HEK293T (cell line): ENCODE results near the gene THG1L.
A peak's percentile ranks its signal among the peaks of the same experiment; 100 is the strongest.

Experiments used
- CTCF ChIA-PET: fragments of 350-600 bp; formaldehyde crosslinking; extraction: SDS; loops from one replicate; lab custom pipeline; 2021; ENCODE audit warnings: antibody characterized with exemption, inconsistent platforms; lab: Yijun Ruan, JAX
- POLR2A ChIA-PET: fragments of 350-600 bp; formaldehyde crosslinking; extraction: SDS; loops from one replicate; lab custom pipeline; 2020; ENCODE audit warnings: antibody characterized with exemption, inconsistent platforms; lab: Yijun Ruan, JAX
- DNase-seq: peaks from one replicate; pipeline ENCODE4 v3.0.0; 2012; ENCODE audit warnings: mixed read lengths; ENCODE audit errors: extremely low spot score
- ARNT ChIP-seq: fragments of 450-650 bp; IDR thresholded peaks from 2 replicates; pipeline ENCODE4 v1.6.1; 2017; ENCODE audit warnings: mild to moderate bottlenecking
- BHLHE40 ChIP-seq: fragments of 450-650 bp; IDR thresholded peaks from 2 replicates; pipeline ENCODE4 v1.6.1; 2016; ENCODE audit warnings: mild to moderate bottlenecking, moderate library complexity, borderline replicate concordance
- CTBP1 ChIP-seq: fragments of 450-650 bp; IDR thresholded peaks from 2 replicates; pipeline ENCODE4 v1.6.1; 2016; ENCODE audit warnings: borderline replicate concordance
- ELF4 ChIP-seq: fragments of 450-650 bp; IDR thresholded peaks from 2 replicates; pipeline ENCODE4 v1.6.1; 2017; ENCODE audit warnings: antibody characterized with exemption
- FOXA1 ChIP-seq: fragments of 450-650 bp; IDR thresholded peaks from 2 replicates; pipeline ENCODE4 v1.6.1; 2016; ENCODE audit warnings: mild to moderate bottlenecking
- FOXK2 ChIP-seq: fragments of 450-650 bp; IDR thresholded peaks from 2 replicates; pipeline ENCODE4 v1.6.1; 2016; ENCODE audit warnings: mild to moderate bottlenecking
- FOXM1 ChIP-seq: fragments of 450-650 bp; IDR thresholded peaks from 2 replicates; pipeline ENCODE4 v1.6.1; 2017; ENCODE audit warnings: mild to moderate bottlenecking, borderline replicate concordance
- HDGF ChIP-seq: fragments of 450-650 bp; IDR thresholded peaks from 2 replicates; pipeline ENCODE4 v1.6.1; 2017; ENCODE audit warnings: antibody characterized with exemption, borderline replicate concordance
- L3MBTL2 ChIP-seq: fragments of 450-650 bp; conservative IDR thresholded peaks from 2 replicates; pipeline ENCODE4 v1.6.1; 2016; ENCODE audit warnings: mild to moderate bottlenecking
- LEF1 ChIP-seq: fragments of 450-650 bp; IDR thresholded peaks from 2 replicates; pipeline ENCODE4 v1.6.1; 2017; ENCODE audit warnings: mild to moderate bottlenecking, borderline replicate concordance
- NFRKB ChIP-seq: fragments of 450-650 bp; IDR thresholded peaks from 2 replicates; pipeline ENCODE4 v1.6.1; 2016; ENCODE audit warnings: mild to moderate bottlenecking, moderate library complexity
- SP1 ChIP-seq: fragments of 450-650 bp; IDR thresholded peaks from 2 replicates; pipeline ENCODE4 v1.6.1; 2017
- SUZ12 ChIP-seq: fragments of 450-650 bp; IDR thresholded peaks from 2 replicates; pipeline ENCODE4 v1.6.1; 2016; ENCODE audit warnings: mild to moderate bottlenecking
- TARDBP ChIP-seq: fragments of 450-650 bp; IDR thresholded peaks from 2 replicates; pipeline ENCODE4 v1.6.1; 2016
- ZNF384 ChIP-seq: fragments of 450-650 bp; IDR thresholded peaks from 2 replicates; pipeline ENCODE4 v1.6.1; 2016
- TF ChIP-seq, protein P1 (sequence below): fragments of 450-650 bp; IDR thresholded peaks from 2 replicates; pipeline ENCODE4 v1.6.1; 2016

The THG1L gene

DNA sequence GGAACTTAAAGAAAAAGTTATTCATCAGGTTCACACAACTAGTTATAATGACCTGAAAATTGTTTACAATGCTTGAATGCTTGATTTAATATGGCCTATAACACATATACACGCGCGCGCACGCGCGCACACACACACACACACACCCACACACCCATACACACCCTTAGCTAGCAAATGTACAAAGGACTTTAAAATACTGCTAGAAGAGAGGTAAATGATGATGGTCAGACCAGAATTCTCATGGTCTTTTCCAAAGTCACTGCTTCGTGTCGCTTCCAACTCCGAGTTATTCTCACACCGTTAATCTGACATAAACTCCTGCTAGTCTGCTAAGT, 18.2 kb downstream of the THG1L start:
- POLR2A ChIA-PET = no interaction called here
- CTCF ChIA-PET = no interaction called here
- TF ChIP-seq ARNT (no peak), FOXA1 (no peak), FOXM1 (no peak), ELF4 (no peak), ZNF384 (no peak), SP1 (no peak), NFRKB (no peak), BHLHE40 (no peak), SUZ12 (no peak), TARDBP (no peak), LEF1 (no peak), L3MBTL2 (no peak), FOXK2 (no peak), HDGF (no peak), CTBP1 (no peak)
- TF ChIP-seq, protein P1, sequence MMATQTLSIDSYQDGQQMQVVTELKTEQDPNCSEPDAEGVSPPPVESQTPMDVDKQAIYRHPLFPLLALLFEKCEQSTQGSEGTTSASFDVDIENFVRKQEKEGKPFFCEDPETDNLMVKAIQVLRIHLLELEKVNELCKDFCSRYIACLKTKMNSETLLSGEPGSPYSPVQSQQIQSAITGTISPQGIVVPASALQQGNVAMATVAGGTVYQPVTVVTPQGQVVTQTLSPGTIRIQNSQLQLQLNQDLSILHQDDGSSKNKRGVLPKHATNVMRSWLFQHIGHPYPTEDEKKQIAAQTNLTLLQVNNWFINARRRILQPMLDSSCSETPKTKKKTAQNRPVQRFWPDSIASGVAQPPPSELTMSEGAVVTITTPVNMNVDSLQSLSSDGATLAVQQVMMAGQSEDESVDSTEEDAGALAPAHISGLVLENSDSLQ = no peak
- DNase-seq = no peak

DNA sequence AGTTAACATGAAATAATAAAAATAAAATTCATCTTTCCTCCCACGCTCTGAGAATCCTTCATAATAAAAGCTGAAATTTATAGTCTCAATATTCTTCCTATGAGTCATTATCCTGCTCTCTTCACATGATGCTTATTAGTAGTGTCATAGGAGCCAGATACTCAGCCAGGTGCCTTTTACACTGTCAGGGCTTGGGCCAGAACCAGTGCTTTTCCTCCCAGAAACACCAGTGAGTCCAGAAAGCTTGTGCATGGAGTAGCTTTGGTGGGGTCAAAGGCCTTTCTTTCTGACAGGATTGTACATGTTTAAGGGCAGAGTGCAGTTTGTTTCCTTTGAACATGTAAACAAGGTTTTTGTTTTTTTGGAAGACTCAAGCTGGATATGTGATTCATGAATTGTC, 19.1 kb downstream of the THG1L start:
- DNase-seq = no peak
- TF ChIP-seq L3MBTL2 (no peak), FOXM1 (no peak), TARDBP (no peak), SUZ12 (no peak), NFRKB (no peak), ARNT (no peak), FOXK2 (no peak), ZNF384 (no peak), CTBP1 (no peak), LEF1 (no peak), FOXA1 (no peak), ELF4 (no peak), SP1 (no peak), HDGF (no peak)
- TF ChIP-seq, protein P1 = no peak
- ChIA-PET POLR2A (no interaction called here), CTCF (interaction anchor here (0.7 kb wide), 1 partner anchor 484 kb away, joined by 3 read pairs; no protein-coding TSS in a partner anchor)

DNA sequence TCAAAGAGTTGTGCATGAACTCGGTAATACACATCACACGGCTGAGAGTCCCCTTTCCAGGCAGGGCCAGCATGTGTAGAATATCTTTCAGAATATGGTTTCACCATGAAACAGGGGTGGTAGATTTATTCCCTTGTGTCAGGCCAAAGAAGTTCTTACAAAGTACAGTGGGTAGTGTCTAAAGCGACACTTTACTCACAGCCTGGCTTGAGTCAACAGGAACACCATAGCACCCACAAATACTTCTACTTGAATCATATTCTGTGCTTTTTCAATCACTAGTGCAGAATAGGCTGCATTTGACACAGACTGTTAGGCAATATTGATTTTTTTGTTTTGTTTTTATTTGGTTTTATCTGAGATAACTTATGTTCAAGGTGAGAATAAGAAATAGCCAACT, 24.9 kb downstream of the THG1L start:
- no peak for TF ChIP-seq ELF4
- TF ChIP-seq ARNT = no peak
- TF ChIP-seq FOXK2 = no peak
- TF ChIP-seq TARDBP = no peak
- TF ChIP-seq ZNF384 = no peak
- no peak for TF ChIP-seq L3MBTL2
- POLR2A ChIA-PET = no interaction called here
- no peak for DNase-seq
- CTCF ChIA-PET = no interaction called here

DNA sequence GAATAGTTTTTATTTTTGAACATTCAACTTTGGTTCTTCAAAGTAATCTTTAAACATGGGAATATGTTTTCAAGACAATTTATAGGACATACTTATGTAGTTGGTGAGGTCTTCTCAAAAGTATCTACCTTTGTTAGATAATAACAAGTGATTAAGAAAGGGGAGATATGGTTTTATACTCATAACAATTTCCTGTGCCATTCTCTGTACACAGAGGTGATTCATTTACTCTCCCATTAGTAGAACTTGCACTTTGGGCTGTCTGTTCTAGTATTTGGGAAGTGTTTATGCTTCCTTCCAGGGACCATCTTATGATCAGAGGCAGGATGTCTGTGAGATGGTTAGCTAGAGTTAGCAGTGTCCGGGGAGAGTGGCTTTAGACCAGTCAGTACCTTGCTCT, 27.5 kb downstream of the THG1L start:
- TF ChIP-seq FOXM1 (no peak), ZNF384 (no peak), FOXA1 (no peak), LEF1 (no peak), ELF4 (no peak), TARDBP (no peak)
- ChIA-PET CTCF (interaction anchor here (0.7 kb wide), 1 partner anchor 1374 kb away, joined by 4 read pairs; no protein-coding TSS in a partner anchor), POLR2A (no interaction called here)
- no peak for DNase-seq

DNA sequence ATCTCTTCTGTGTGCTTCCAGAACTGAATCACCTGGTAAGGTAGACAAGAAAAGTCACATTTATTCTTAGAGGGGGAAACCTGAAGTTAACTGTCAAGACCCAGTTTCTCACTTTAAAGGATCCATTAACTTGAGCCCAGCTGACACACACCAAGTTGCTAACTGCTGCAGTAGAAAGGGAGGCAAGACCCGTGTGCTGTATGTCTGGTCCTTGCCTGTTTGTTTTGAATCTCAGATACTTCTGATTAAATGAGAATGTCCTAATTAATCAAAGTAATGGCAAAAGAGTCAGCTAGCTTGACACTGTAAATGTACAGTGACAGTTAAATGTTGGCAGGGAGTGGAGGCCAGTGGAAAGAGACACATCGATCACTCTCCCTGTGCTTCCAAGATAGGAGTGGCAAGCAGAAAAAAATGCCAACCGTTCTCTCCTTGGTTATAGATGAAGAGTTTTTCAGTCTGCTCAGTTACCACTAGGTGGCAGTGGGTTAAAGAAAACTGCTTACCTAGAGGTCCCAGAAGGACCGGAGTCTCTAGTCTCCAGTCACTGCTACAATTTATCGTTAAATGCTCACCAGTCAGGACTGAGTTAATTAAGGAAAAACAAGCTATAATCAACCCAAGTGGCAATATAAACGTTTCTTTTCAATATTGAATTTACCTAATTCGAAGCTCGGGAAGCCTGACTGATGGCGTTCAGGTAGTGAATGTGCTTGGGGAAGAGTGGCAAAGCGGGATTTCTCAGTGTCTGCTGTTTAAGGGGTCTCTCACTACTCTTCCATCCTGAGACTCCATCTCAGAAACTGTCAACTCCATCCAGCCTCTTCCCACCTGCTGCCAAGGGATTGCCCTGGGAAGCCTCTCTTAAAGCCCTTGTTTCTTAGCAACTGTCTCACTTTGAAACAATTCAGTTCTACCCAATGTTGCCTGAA, 30.7 kb downstream of the THG1L start:
- peak; percentile 66 for DNase-seq
- TF ChIP-seq FOXM1 (no peak), ZNF384 (0 out of 2 replicates have a peak, but pooled peaks have one; percentile 11), BHLHE40 (no peak), ELF4 (no peak), LEF1 (no peak)
- POLR2A ChIA-PET = no interaction called here
- CTCF ChIA-PET = interaction anchor here (0.5 to 1.4 kb wide), 10 partner anchors 8 to 1158 kb away, joined by 3 to 7 read pairs (median 3); partner anchors contain the start of gene LSM11

DNA sequence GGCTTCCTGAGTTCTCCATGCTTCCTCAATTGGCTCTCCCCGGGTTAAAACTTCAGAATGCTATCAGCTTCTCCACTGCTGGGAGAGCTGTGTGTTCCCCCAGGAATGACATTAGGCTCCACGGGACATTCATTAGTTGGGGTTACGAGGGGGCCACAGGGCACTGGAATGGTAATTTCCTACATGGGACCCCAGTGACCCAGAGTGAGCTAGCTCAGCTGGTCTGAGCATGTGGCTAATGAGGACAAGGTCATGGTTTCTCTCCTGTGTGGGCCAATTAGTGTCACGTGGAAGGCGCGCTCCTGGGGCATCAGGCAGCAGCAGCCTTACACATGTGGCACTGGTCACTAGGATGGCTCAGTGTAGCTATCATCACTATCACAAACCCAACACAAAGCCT, 33.3 kb downstream of the THG1L start:
- ChIA-PET CTCF (no interaction called here), POLR2A (no interaction called here)
- DNase-seq = no peak
- no peak for TF ChIP-seq HDGF
- TF ChIP-seq, protein P1 = no peak
